Measurements from ENCODE around the gene CDH3. TPM values are rescaled to one million over a fixed set of nuclear protein-coding genes. Genes with fewer than 3 reads are reported as not detected.

The CDH3 gene
- total and polyA plus RNA-seq, 2 experiments from 2014 or later = 78.0 to 210 TPM

- no peaks in the 10 kb centered on the region; the same call in 1 of the 2 replicates for H3K4me1 ChIP-seq (ENCODE audit: insufficient read depth)
- H3K27ac ChIP-seq (ENCODE audit: low read depth) = peak overlapping the region; percentile 39; the same call in 1 of the 2 replicates
- H3K36me3 ChIP-seq (ENCODE audit: insufficient read depth) = no peaks in the 10 kb centered on the region; the same call in 1 of the 2 replicates
- Mint-ChIP-seq H3K4me1 (peaks cover 22% of the 10 kb centered on the region), H3K36me3 (ENCODE audit: low read depth) (peaks cover 15% of the 10 kb centered on the region), H3K27me3 (ENCODE audit: insufficient read depth, low read depth, poor library complexity) (peaks cover 2% of the 10 kb centered on the region), H3K4me3 (no peak overlapping the region), H3K27ac (no peak overlapping the region), H3K9me3 (no peaks in the 10 kb centered on the region)
- H3F3A ChIP-seq (replicated peaks; ENCODE audit: low read depth) = no peaks in the 10 kb centered on the region
- peaks cover 59% of the 10 kb centered on the region for H4K20me1 ChIP-seq (replicated peaks; ENCODE audit: insufficient read depth)
- H3K27me3 ChIP-seq (ENCODE audit: insufficient read depth) = no peaks in the 10 kb centered on the region
- TF ChIP-seq ETS1 (IDR thresholded peaks at IDR 0.05) (no peak), NANOG (IDR thresholded peaks at IDR 0.05; ENCODE audit: borderline replicate concordance) (no peak), ZNF114 (CRISPR knock-in tag; IDR thresholded peaks at IDR 0.05) (no peak)
- peaks cover 93% of the 10 kb centered on the region for H3K79me2 ChIP-seq (replicated peaks; ENCODE audit: insufficient read depth)
- ATAC-seq (no peak), DNase-seq (ENCODE audit: low spot score) (no peak)
- no peak overlapping the region for H2AFZ ChIP-seq
- H3K4me3 ChIP-seq = no peak overlapping the region
- no peak overlapping the region for H3K4me2 ChIP-seq
- H3K9me2 ChIP-seq (ENCODE audit: insufficient read depth) = no peaks in the 10 kb centered on the region
These were observed 23.2 kb downstream of the CDH3 start for GRCh38 chr16:68668266-68668665.

GRCh38 chr16:68676113-68676860 lies 31.2 kb downstream of the CDH3 start:
- Mint-ChIP-seq H3K9me3 (no peaks in the 10 kb centered on the region), H3K27me3 (ENCODE audit: insufficient read depth, low read depth, poor library complexity) (peaks cover 3% of the 10 kb centered on the region), H3K27ac (no peak overlapping the region; the same call in 1 of the 2 replicates), H3K4me3 (no peak overlapping the region), H3K36me3 (ENCODE audit: low read depth) (peaks cover 62% of the 10 kb centered on the region), H3K4me1 (no peaks in the 10 kb centered on the region)
- H3K27me3 ChIP-seq (ENCODE audit: insufficient read depth) = no peaks in the 10 kb centered on the region
- DNase-seq (ENCODE audit: low spot score) = no peak
- no peaks in the 10 kb centered on the region for H3K9me2 ChIP-seq (ENCODE audit: insufficient read depth)
- no peaks in the 10 kb centered on the region for H3F3A ChIP-seq (replicated peaks; ENCODE audit: low read depth)
- no peak overlapping the region for H3K4me2 ChIP-seq
- ATAC-seq = no peak
- no peaks in the 10 kb centered on the region for H3K4me1 ChIP-seq (ENCODE audit: insufficient read depth)
- 0 out of 2 replicates have a peak overlapping the region, but pooled peaks have one; percentile 26 for H3K27ac ChIP-seq (ENCODE audit: low read depth)
- H4K20me1 ChIP-seq (replicated peaks; ENCODE audit: insufficient read depth) = peaks cover 33% of the 10 kb centered on the region
- H3K79me2 ChIP-seq (replicated peaks; ENCODE audit: insufficient read depth) = peaks cover 58% of the 10 kb centered on the region
- H2AFZ ChIP-seq = no peak overlapping the region
- H3K36me3 ChIP-seq (ENCODE audit: insufficient read depth) = peaks cover 34% of the 10 kb centered on the region
- H3K4me3 ChIP-seq = no peak overlapping the region
- TF ChIP-seq POLR2AphosphoS5 (IDR thresholded peaks at IDR 0.05; ENCODE audit: low read depth) (no peak), EZH2 (IDR thresholded peaks at IDR 0.05; ENCODE audit: low read depth, unreplicated experiment) (no peak), STAT1 (IDR thresholded peaks at IDR 0.05; ENCODE audit: unreplicated experiment) (no peak), ZNF331 (CRISPR knock-in tag; IDR thresholded peaks at IDR 0.05; ENCODE audit: low read depth) (no peak), REST (IDR thresholded peaks at IDR 0.05; ENCODE audit: unreplicated experiment) (no peak), ZNF462 (CRISPR knock-in tag; IDR thresholded peaks at IDR 0.05) (no peak), CREB1 (CRISPR knock-in tag; IDR thresholded peaks at IDR 0.05; ENCODE audit: low read depth) (no peak), JUNB (IDR thresholded peaks at IDR 0.05; ENCODE audit: unreplicated experiment) (no peak), NANOG (IDR thresholded peaks at IDR 0.05; ENCODE audit: borderline replicate concordance) (no peak)

Data from GM23338 (cell line).